ENCODE data around the gene ADAMTS16.

Gene ADAMTS16

GRCh38 chr5:5183189-5183699 is 43.1 kb downstream of the ADAMTS16 start:
- DNase-seq (ENCODE audit: low read depth): no peak

- no peak for DNase-seq (ENCODE audit: low read depth)
Measured at GRCh38 chr5:5183933-5184332, 43.8 kb downstream of the ADAMTS16 start.

GRCh38 chr5:5188376-5189050 is 48.4 kb downstream of the ADAMTS16 start:
- DNase-seq (ENCODE audit: low read depth): no peak

GRCh38 chr5:5189051-5189430 is 48.9 kb downstream of the ADAMTS16 start:
- no peak for DNase-seq (ENCODE audit: low read depth)

- no peak for DNase-seq (ENCODE audit: low read depth)
Measured at GRCh38 chr5:5191906-5192305, 51.8 kb downstream of the ADAMTS16 start.

- no peak for DNase-seq (ENCODE audit: low read depth)
Measured at GRCh38 chr5:5192681-5193080, 52.6 kb downstream of the ADAMTS16 start.

GRCh38 chr5:5195128-5195918 is 55.2 kb downstream of the ADAMTS16 start:
- no peak for DNase-seq (ENCODE audit: low read depth)

- no peak for DNase-seq (ENCODE audit: low read depth)
Measured at GRCh38 chr5:5198135-5198534, 58.0 kb downstream of the ADAMTS16 start.

- no peak for DNase-seq (ENCODE audit: low read depth)
Measured at GRCh38 chr5:5198815-5199214, 58.7 kb downstream of the ADAMTS16 start.

- no peak for DNase-seq (ENCODE audit: low read depth)
Measured at GRCh38 chr5:5199495-5199894, 59.4 kb downstream of the ADAMTS16 start.

- DNase-seq (ENCODE audit: low read depth): no peak
Measured at GRCh38 chr5:5200133-5200532, 60.0 kb downstream of the ADAMTS16 start.

- DNase-seq (ENCODE audit: low read depth): no peak
Measured at GRCh38 chr5:5202321-5202720, 62.2 kb downstream of the ADAMTS16 start.

- DNase-seq (ENCODE audit: low read depth): no peak
Measured at GRCh38 chr5:5203451-5203850, 63.3 kb downstream of the ADAMTS16 start.

GRCh38 chr5:5207828-5208227 is 67.7 kb downstream of the ADAMTS16 start:
- no peak for DNase-seq (ENCODE audit: low read depth)

- DNase-seq (ENCODE audit: low read depth): no peak
Measured at GRCh38 chr5:5209089-5209488, 69.0 kb downstream of the ADAMTS16 start.

- no peak for DNase-seq (ENCODE audit: low read depth)
Measured at GRCh38 chr5:5209510-5210286, 69.6 kb downstream of the ADAMTS16 start.

- DNase-seq (ENCODE audit: low read depth): no peak
Measured at GRCh38 chr5:5217371-5217770, 77.2 kb downstream of the ADAMTS16 start.

- no peak for DNase-seq (ENCODE audit: low read depth)
Measured at GRCh38 chr5:5218396-5218795, 78.3 kb downstream of the ADAMTS16 start.

GRCh38 chr5:5219541-5219940 is 79.4 kb downstream of the ADAMTS16 start:
- no peak for DNase-seq (ENCODE audit: low read depth)

- no peak for DNase-seq (ENCODE audit: low read depth)
Measured at GRCh38 chr5:5220901-5221631, 80.9 kb downstream of the ADAMTS16 start.

- DNase-seq (ENCODE audit: low read depth): no peak
Measured at GRCh38 chr5:5221724-5222123, 81.6 kb downstream of the ADAMTS16 start.

- no peak for DNase-seq (ENCODE audit: low read depth)
Measured at GRCh38 chr5:5231576-5231975, 91.4 kb downstream of the ADAMTS16 start.

Measured in stimulated activated CD8-positive, alpha-beta memory T cell treated with anti-CD3 and anti-CD28 coated beads, Interleukin-15, amount 100 ng/mL, for 1 hour (primary cell).